Medulla oblongata (tissue), 1 donor: Measurements from ENCODE around the gene ARRB1.

Experiments used
- DNase-seq: peaks from one replicate; pipeline ENCODE4 v3.0.0-alpha.2; 2015; ENCODE audit errors: extremely low spot score

ARRB1 gene

GRCh38 chr11:75301601-75302345, 49.7 kb downstream of the ARRB1 start:
- DNase-seq: no peak

GRCh38 chr11:75301131-75301530, 50.3 kb downstream of the ARRB1 start:
- DNase-seq: no peak

GRCh38 chr11:75298976-75299260, 52.5 kb downstream of the ARRB1 start:
- no peak for DNase-seq

GRCh38 chr11:75298191-75298975, 53.1 kb downstream of the ARRB1 start:
- DNase-seq: no peak

GRCh38 chr11:75293903-75294302, 57.6 kb downstream of the ARRB1 start:
- no peak for DNase-seq

GRCh38 chr11:75292943-75293342, 58.5 kb downstream of the ARRB1 start:
- DNase-seq: no peak

GRCh38 chr11:75291741-75292140, 59.7 kb downstream of the ARRB1 start:
- no peak for DNase-seq

- no peak for DNase-seq
These were observed 61.5 kb downstream of the ARRB1 start for GRCh38 chr11:75289919-75290318.

GRCh38 chr11:75289511-75289760, 62.0 kb downstream of the ARRB1 start:
- DNase-seq: no peak

- no peak for DNase-seq
These were observed 63.9 kb downstream of the ARRB1 start for GRCh38 chr11:75287579-75287978.

- DNase-seq: no peak
These were observed 64.5 kb downstream of the ARRB1 start for GRCh38 chr11:75286826-75287465.

GRCh38 chr11:75285776-75286360, 65.6 kb downstream of the ARRB1 start:
- no peak for DNase-seq

GRCh38 chr11:75283391-75283931, 68.0 kb downstream of the ARRB1 start:
- DNase-seq: no peak

- DNase-seq: no peak
These were observed 69.9 kb downstream of the ARRB1 start for GRCh38 chr11:75281469-75282095.

- no peak for DNase-seq
These were observed 70.5 kb downstream of the ARRB1 start for GRCh38 chr11:75280770-75281468.

GRCh38 chr11:75280227-75280701, 71.2 kb downstream of the ARRB1 start:
- peak; percentile 89 for DNase-seq

GRCh38 chr11:75279273-75279672, 72.2 kb downstream of the ARRB1 start:
- no peak for DNase-seq

- no peak for DNase-seq
These were observed 73.3 kb downstream of the ARRB1 start for GRCh38 chr11:75277991-75278790.

GRCh38 chr11:75277211-75277805, 74.2 kb downstream of the ARRB1 start:
- DNase-seq: no peak

- DNase-seq: no peak
These were observed 74.8 kb downstream of the ARRB1 start for GRCh38 chr11:75276686-75277085.
